Glomerular visceral epithelial cell (primary cell): ENCODE measurements around the gene UGT1A6.
A peak's percentile ranks its signal among the peaks of the same experiment; 100 is the strongest.
"Not testable (repeated sequence)": the region's sequence is repeated elsewhere in the genome, so short reads cannot be mapped to it uniquely, and the experiment has no call there.

Experiments
- DNase-seq: peaks from one replicate; pipeline ENCODE4 v3.0.0-alpha.2; 2016; ENCODE audit errors: extremely low spot score

UGT1A6 gene

DNA sequence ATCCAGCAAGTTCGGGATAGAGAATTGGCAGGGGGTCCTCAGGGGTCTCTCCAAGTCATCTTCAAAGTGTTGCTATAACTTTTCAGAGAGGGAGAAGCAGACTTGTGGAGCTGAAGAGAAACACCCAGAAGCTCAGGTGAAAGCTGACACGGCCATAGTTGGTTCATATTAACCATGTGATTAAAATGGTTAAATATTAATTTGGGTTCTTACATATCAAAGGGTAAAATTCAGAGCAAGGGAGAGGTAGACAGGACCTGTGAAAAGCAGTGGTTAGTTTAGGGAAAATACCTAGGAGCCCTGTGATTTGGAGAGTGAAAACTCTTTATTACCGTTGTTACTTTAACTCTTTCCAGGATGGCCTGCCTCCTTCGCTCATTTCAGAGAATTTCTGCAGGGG lies at the start of gene UGT1A6:
Gene UGT1A6 (plus strand): TSS at position 243 of the 400 bp plus-strand sequence. CDS start 115 bp downstream, at position 358.
- DNase-seq = no peak

DNA sequence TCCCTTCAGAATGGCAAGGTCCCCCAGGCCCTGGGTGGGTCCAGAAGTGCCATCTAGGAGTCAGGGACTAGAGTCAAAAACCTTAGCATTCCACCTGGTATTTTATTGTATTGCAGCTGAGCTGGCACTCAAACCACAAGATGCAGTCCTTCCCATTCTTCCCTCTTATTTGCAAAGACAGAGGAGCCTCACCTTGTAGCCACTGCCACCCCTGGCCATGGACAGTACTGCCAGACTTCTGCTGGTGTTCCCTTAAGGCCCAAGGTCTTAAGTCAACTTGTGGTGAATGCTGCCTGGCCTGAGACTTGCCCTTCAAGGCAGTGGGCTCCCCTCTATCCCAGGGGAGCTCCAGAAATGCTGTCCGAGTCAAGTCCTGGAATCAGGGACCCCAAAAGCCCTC lies 49.6 kb upstream of the UGT1A6 start:
- DNase-seq = peak; percentile 44

DNA sequence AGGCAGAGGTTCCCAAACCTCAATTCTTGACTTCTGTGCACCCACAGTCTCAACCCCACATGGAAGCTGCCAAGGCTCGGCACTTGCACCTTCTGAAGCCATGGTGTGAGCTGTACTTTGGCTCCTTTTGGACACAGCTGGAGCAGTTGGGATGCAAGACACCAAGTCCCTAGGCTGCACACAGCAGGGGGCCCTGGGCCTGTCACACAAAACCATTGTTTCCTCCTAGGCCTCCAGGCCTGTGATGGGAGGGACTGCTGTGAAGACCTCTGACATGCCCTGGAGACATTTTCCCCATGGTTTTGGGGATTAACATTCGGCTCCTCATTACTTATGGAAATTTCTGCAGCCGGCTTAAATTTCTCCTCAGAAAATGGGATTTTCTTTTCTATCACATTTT lies 46.7 kb upstream of the UGT1A6 start:
- DNase-seq = not testable (repeated sequence)

DNA sequence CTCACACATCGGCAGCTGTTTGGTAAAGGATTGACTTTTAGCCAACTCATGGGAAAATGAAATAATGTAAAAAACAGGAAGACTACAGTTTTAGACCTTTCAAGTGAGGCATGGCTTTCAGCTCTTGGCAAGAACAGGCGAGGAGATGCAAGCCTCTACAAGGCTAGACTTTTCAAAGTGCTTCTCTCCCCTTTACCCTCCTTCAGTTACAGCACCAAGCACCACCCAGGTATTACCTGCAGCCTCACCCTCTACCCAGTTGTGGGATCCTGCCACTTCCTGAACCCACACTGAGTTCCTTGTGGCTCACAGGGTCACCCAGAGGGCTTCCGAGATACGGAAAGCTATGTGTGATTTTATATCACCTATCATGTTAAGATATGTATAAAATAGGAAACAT lies 41.7 kb upstream of the UGT1A6 start:
- DNase-seq = no peak

DNA sequence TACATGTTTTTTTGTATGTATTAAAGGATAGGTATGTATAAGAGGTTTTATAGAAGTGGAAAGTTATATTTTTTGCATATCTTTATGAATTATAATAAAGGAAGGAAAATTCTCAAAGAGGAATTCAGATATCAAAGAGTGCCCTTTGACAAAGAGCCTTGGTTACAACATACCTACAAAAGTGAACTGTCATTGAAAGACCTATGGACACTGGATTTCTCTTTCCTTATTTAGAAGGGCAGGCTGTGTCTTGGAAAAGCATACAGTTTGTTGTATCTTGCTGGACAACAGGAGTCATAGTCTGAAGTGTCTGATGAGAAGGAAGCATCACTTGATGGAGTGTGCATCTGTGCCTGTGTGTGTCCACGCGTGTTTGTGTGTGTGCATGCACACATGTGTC lies 41.3 kb upstream of the UGT1A6 start:
- no peak for DNase-seq

DNA sequence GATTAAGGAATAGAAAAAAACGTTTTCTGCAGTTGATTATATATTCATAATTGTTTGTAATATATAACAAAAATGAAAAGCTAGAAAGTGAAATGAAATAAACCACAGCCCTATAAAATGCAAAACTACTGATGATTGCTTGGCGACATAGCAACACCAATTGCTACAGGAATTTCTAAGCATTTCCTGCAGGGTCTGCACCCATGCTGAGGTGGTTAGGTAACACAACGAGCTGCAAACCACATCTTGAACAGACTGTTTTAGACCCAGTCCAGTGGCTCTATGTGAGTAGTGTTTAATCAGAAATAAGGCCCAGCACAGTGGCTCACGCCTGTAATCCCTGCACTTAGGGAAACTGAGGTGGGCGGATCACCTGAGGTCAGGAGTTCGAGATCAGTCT lies 38.2 kb upstream of the UGT1A6 start:
- no peak for DNase-seq

DNA sequence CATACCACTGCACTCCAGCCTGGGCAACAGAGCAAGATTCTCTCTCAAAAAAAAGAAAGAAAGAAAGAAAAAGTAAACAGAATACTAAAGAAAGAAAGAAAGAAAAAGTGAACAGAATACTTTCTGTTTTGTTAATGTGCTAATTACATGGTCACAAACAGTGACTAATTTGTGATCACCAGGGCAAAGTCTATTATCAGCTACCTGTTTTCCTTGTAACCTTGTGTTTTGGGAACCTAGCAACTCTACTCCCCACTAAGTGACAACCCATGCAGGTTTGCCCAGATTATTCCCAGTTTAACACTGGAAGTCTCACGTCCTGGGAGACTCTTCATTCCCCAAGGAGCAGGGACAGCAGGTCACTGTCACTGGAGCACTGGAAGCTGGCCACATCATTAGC lies 37.6 kb upstream of the UGT1A6 start:
- DNase-seq = no peak

DNA sequence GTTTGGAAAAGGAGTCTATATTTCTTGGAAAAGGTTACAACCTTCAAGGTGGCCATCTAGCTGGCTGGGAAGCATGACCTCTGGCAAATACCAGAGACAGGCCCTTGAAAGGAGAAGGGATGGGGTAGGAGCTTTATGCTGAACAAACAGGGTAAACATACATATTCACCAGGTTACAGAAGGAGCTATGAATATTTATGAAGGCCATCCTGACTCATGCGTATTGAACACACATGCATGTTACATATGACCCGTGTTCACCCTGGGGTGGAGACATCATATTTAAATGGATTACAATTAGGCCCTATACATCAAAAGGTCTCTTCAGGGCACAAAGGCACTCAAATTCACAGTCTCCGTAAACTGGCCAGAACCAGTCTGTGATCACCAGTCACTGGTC lies 36.7 kb upstream of the UGT1A6 start:
- DNase-seq = not testable (repeated sequence)

DNA sequence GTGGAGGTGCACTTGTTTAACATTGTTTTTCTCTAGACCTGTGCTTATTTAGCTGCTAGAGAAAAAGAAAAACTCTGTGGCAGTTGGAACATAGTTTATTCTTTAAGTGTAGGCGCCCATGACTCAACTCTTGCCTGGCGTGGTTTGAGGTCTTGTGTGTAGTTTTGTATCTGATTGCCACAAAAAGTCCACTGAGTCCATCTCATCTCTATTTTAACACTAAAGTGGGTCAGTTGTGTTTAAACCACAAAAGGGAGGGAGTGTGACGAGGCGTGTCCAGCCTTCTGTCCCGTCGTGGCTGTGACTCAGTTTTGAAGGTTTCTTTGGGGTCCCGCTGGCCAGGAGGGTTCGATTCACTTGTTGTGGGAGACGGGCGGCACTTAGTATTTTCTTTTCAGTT lies 36.2 kb upstream of the UGT1A6 start:
- no peak for DNase-seq

DNA sequence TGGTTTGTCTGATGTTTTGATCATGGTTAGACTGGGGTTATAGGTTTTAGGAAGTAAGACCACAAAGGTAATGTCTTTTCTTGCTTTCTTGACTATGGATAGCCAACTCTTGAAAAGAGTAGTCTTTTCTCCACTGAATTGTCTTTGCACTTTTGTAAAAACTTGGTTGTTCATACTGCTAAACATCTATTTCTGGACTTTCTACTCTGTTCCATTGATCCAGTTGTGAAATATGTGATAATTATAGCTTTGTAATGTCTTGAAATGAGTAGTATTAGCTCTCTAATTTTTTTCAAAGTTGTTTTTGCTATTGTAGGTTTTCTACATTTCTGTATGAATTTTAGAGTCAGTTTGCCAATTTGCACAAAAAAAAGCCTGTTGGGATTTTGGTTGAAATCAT lies 34.1 kb upstream of the UGT1A6 start:
- no peak for DNase-seq

DNA sequence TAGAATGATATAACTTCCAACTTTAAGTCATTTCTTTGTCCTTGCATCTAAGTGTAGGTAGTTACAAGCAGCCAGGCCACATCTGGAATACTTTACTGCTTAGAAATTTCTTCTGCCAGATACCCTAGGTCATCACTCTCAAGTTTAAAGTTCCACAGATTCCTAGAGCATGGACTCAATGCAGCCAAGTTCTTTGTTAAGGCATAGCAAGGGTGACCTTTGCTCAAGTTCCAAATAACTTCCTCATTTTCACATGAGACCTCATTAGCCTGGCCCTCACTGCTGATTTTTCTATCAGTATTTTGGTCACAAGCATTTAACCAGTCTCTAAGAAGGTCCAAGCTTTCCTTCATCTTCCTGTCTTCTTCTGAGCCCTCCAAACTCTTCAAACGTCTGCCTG lies 28.8 kb upstream of the UGT1A6 start:
- no peak for DNase-seq

DNA sequence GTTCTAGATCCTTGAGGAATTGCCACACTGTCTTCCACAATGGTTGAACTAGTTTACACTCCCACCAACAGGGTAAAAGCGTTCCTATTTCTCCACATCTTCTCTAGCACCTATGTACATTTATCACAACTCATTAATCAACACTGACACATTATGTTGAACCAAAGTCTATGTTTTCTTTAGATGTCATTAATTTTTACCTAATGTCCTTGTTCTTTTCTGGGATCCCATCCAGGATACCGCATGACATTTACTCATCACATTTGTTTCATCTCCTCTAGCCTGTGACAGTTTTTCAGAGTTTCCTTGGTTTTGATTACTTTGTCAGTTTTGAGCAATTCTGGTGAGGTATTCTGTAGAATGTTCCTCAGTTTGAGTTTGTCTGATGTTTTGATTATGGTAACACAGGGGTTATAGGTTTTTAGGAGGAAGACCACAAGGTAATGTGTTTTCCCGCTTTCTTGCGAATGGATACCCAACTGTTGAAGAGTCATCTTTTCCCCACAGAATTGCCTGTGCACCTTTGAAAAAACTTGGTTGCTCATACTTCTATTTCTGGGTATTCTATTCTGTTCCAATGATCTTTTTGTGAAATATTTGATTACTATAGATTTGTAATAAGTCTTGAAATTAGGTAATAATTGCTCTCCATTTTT lies 24.0 kb upstream of the UGT1A6 start:
- DNase-seq = peak; percentile 67

DNA sequence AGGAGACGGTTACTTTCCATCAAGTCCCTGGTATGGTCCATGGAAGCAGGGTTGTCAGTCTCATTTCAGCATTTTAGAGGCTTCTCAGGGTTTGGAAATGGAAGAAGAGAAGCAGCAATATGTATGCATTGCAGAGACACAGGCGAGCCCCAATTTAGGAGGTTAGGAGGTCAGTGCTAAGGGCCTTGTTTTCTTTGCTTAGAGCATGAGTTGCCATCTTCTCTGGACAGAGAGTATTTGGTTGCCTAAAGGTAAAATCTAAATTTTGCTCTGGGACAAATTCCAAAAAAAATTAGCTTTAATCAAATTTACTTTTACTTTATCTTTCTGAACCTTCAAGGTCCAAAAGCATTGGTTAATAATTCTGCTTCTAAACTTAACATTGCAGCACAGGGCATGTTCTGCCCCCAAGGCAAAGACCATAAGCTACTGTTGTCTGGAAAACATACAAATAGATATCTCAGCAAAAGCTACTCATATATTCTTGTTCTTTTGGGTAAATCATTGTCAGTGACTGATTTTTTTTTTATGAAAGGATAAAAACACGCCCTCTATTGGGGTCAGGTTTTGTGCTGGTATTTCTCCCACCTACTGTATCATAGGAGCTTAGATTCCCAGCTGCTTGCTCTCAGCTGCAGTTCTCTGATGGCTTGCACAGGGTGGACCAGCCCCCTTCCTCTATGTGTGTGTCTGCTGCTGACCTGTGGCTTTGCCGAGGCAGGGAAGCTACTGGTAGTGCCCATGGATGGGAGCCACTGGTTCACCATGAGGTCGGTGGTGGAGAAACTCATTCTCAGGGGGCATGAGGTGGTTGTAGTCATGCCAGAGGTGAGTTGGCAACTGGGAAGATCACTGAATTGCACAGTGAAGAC lies 21.2 kb upstream of the UGT1A6 start, which contains the start of gene UGT1A9:
Gene UGT1A9 (plus strand): TSS at position 609 of the 872 bp plus-strand sequence. CDS start 37 bp downstream, at position 646.
- DNase-seq = no peak

DNA sequence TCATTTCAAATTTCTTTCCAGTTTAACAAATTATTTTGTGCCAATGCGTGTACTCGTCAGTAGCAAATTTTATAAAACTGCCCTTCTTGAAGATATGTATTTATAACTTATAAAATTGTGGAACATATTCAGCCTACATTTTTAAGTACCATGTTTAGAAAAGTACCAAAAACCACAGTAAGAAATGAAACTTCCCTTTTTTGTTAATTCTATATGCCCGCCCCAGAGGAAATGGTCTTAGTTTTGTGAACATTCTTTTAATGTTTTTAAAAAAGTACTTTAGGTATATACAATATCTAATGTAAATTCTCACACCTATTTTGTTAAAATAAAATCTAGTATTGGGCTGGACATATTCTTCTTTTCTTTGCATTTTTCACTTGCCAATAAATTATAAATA lies 19.8 kb upstream of the UGT1A6 start:
- DNase-seq = no peak

DNA sequence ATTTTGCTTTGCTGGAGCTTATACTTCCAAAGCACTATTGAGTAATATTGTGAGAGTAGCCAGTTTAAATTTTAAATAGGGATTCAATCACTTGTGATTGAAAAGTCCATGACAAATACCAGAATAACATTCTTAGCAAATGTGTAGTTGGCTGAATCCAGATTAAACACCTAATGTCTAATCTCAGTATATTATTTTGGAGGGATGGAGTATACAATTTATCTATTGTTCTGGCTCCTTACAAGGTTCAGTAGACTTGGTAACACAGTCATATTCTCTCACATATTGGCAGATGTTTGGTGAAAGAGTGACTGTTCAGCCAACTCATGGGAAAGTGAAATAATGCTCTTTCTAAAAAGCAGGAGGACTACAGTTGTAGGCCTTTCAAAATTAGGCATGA lies 18.8 kb upstream of the UGT1A6 start:
- DNase-seq = no peak

DNA sequence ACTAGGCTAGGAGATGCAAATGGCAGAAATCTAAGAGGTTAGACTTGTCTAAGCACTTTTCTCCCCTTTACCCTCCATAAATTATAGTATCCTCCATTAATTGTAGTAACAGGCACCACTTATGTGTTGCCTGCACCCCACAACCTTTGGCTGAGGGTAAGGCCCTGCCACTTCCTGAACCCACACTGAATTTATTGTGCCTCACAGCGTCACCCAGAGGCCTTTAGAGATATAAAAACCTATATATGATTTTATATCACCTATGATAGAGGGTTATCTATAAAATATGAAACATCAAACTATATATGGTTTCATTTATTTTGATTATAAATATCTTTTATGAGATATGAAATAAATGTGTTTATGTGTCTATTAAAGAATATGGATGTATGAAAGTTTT lies 18.4 kb upstream of the UGT1A6 start:
- no peak for DNase-seq

DNA sequence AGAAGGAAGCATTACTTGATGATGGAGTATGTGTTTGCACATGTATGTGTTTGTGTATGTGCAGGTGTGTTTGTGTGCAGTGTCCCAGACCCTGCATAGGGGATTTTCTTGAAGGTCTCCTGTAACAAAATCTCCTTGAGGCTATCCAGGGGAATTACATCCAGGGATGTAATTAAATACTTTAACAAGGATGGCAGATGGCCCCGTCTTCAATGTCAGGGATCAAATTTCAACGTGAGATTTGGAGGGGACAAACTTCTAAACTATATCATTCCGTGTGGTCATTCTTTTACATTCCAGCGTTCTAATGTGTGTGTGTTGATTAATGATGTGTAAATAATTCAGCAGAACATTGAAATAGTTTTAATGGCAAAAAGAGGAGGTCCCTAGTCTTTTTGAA lies 17.7 kb upstream of the UGT1A6 start:
- DNase-seq = no peak

DNA sequence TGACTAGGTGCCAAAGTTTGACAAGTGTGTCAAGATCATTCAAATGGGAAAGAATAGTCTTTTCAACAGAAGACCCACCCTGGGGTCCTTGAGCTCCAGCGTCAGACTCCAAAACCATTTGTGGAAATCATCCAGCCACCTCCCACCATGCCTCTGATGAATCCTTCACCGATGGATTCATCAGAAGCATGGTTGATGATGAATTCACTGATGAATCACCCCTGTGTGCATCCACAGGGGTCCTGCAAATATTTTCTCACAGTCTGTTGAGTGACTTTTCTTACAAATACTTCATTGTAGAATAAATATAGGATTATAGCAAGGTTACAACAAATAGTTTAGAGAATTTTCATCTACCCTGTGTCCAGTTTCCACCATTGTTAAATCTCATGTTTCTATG lies 16.6 kb upstream of the UGT1A6 start:
- peak; percentile 43 for DNase-seq

DNA sequence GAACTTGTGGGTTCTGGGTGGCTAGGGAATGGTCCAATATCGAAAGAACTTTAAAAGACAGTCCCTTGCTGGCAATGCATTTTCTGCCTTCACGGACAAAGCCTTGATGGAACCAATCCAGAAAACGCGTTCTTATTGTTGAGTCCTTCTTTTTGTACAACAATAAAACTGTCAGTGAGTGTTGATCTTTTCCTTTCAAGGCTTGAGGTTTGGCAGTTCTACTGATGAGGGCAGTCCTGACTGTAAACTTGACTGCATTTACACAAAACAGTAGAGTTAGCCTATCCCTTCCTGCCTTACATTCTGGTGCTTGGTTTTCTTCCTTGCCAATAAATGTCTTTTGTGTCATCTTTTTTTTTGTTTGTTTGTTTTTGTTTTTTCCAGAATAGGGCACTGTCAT lies 13.5 kb upstream of the UGT1A6 start:
- DNase-seq = no peak

DNA sequence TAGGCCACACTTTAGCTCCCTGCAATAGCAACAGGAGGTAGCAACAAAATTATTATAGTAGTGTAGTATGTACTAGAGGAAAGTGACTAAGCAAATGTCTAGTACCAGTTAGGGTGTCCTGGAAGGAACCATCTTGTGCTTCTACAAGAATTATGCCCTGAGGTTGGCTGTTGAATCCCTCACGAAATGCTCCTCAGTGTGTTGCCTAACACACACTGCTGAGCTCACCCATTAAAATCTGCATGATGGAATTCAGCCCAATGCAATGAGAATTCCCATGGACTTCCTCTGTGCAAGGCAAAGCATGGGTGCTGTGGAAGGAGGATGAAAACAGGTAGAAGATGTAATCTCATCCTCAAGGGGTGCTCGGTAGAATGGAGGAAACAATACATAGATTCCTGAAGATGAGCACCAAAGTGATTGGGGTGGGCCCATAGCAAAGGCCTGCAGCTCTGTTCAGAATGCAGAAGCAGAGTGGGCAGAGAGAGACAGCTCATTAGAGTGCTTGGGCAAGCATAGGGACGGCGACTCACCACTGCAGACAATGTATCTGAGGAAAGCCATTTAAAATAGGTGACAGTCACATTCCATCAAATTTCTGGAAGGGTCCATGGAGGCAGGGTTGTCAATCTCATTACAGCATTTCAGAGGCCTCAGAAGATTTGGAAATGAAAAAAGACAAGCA lies 12.2 kb upstream of the UGT1A6 start:
- DNase-seq = no peak

DNA sequence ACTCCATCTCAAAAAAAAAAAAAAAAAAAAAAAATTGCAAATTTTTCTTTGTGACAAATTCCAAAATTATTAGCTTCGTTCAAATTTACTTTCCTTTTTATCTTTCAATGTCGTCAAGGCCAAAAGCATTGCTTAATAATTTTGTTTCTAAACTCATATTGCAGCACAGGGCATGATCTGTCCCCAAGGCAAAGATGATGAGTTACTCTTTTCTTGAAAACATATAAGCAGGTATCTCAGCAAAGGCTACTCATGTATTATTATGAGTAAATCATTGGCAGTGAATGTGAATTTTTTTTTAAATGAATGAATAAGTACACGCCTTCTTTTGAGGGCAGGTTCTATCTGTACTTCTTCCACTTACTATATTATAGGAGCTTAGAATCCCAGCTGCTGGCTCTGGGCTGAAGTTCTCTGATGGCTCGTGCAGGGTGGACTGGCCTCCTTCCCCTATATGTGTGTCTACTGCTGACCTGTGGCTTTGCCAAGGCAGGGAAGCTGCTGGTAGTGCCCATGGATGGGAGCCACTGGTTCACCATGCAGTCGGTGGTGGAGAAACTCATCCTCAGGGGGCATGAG lies 11.1 kb upstream of the UGT1A6 start, which contains the start of gene UGT1A7:
Gene UGT1A7 (plus strand): TSS at position 381 of the 579 bp plus-strand sequence. CDS start 37 bp downstream, at position 418.
- DNase-seq = no peak

DNA sequence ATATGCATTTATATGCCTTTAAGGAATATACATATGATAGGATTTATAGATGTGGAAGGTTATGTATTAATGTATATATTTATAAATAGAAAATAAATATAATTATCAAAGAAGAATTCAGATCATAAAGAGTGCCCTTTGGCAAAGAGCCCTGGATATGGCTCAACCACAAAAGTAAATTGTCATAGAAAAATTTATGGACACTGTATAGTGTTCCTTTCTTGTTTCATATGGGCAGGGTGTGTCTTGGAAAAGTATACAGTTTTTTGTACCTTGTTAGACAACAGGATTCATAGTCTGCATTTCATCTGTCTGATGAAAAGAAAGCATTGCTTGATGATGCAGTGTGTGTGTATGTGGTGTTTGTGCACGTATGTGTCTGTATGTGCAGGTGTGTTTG lies 8.1 kb upstream of the UGT1A6 start:
- DNase-seq = no peak
